HCT116 (cell line): ENCODE results near the gene BCDIN3D. TPM values are rescaled to one million over a fixed set of nuclear protein-coding genes. Genes with fewer than 3 reads are reported as not detected.

Source experiments
- ATAC-seq: fragments of 200-7000 bp; cut with Tn5 transposase; 2 replicates; pipeline ENCODE4 v1.9.1; 2020; ENCODE audit warnings: mild to moderate bottlenecking, moderate library complexity
- BruUV-seq: library from RNA; stranded (reverse); fragments of 400-500 nt; replicated peaks from 2 replicates; lab custom pipeline; 2021; lab: Mats Ljungman, UMichigan
- CTCF ChIA-PET: fragments of 300-600 bp; sonication (Branson Sonifier 250); formaldehyde crosslinking; loops from one replicate; lab custom pipeline; 2021; ENCODE audit warnings: antibody characterized with exemption; lab: Charles Lee
- POLR2A ChIA-PET: fragments of 300-600, 350-600 bp; sonication (Branson Sonifier 250); formaldehyde crosslinking; loops from one replicate; lab custom pipeline; 2021; ENCODE audit warnings: antibody characterized with exemption; lab: Charles Lee
- RAD21 ChIA-PET, 2 experiments: fragments of 300-600 bp; sonication (Branson Sonifier 250); formaldehyde crosslinking; loops; one replicate each; lab custom pipeline; 2023; ENCODE audit warnings: low total read pairs in 2 of 2; ENCODE audit not compliant: uncharacterized antibody in 2 of 2, unreplicated experiment in 2 of 2, low non-redundant PET in 1 of 2; lab: Charles Lee
- DNase-seq: peaks from one replicate; pipeline ENCODE4 v3.0.0-alpha.2; 2010; ENCODE audit warnings: low read depth, low spot score
- H2AFZ ChIP-seq: fragments of 200-600 bp; shearing (Covaris generic), sonication (generic); 2 replicates; pipeline ENCODE4 v1.6.1; 2017; ENCODE audit warnings: low read depth, mixed run types, mixed read lengths, antibody characterized with exemption, low read length; ENCODE audit not compliant: poor library complexity, severe bottlenecking
- H3K27ac ChIP-seq: 2 replicates; pipeline ENCODE4 v1.5.1; 2012; ENCODE audit warnings: low read depth, low read length
- H3K27me3 ChIP-seq: fragments of 200-600 bp; sonication (generic); 2 replicates; pipeline ENCODE4 v1.6.1; 2016; ENCODE audit warnings: mixed run types, low read length, mixed read lengths; ENCODE audit not compliant: insufficient read depth
- H3K36me3 ChIP-seq, 2 experiments: fragments of 200-500 bp in 1 of 2; fragments of 200-600 bp in 1 of 2; sonication (Bioruptor generic) in 1 of 2; sonication (generic) in 1 of 2; 2 replicates each; pipeline versions ENCODE4 v1.5.1 to v1.6.1; 2014 to 2016; ENCODE audit warnings: low read length in 2 of 2, inconsistent platforms in 1 of 2, mixed read lengths in 1 of 2, mixed run types in 1 of 2; ENCODE audit not compliant: insufficient read depth in 2 of 2, control insufficient read depth in 1 of 2
- H3K4me1 ChIP-seq, 2 experiments: fragments of 200-600 bp in 1 of 2; sonication (generic) in 1 of 2; 2 replicates each; pipeline versions ENCODE4 v1.5.1 to v1.6.1; 2012 to 2017; ENCODE audit warnings: low read length in 2 of 2, inconsistent platforms in 1 of 2, mild to moderate bottlenecking in 1 of 2, mixed read lengths in 1 of 2, mixed run types in 1 of 2, moderate library complexity in 1 of 2; ENCODE audit not compliant: insufficient read depth in 2 of 2, control insufficient read depth in 1 of 2
- H3K4me2 ChIP-seq: fragments of 200-600 bp; sonication (generic); 2 replicates; pipeline ENCODE4 v1.6.1; 2017; ENCODE audit warnings: mixed run types, low read length, mixed read lengths
- H3K4me3 ChIP-seq, 2 experiments: fragments of 200-600 bp in 1 of 2; sonication (generic) in 1 of 2; replicated peaks in 1 of 2; 2 replicates each; pipeline ENCODE4 v1.5.1; 2011 to 2016; ENCODE audit warnings: low read length in 2 of 2, control low read depth in 1 of 2, low read depth in 1 of 2, mild to moderate bottlenecking in 1 of 2, mixed read lengths in 1 of 2, mixed run types in 1 of 2
- H3K79me2 ChIP-seq: fragments of 200-600 bp; sonication (generic); 2 replicates; pipeline ENCODE4 v1.6.1; 2017; ENCODE audit warnings: mild to moderate bottlenecking, mixed run types, low read length, moderate library complexity, mixed read lengths; ENCODE audit not compliant: insufficient read depth
- H3K9ac ChIP-seq: fragments of 200-600 bp; sonication (generic); 2 replicates; pipeline ENCODE4 v1.6.1; 2016; ENCODE audit warnings: low read length, mixed read lengths
- H3K9me2 ChIP-seq: fragments of 200-600 bp; sonication (generic), shearing (Covaris generic); 2 replicates; pipeline ENCODE4 v1.6.1; 2017; ENCODE audit warnings: mixed run types, mild to moderate bottlenecking, moderate library complexity; ENCODE audit not compliant: insufficient read depth
- H3K9me3 ChIP-seq, 2 experiments: fragments of 200-500 bp in 1 of 2; fragments of 200-600 bp in 1 of 2; sonication (Bioruptor generic) in 1 of 2; sonication (generic) in 1 of 2; 2 replicates each; pipeline ENCODE4 v1.6.1; 2014 to 2017; ENCODE audit warnings: low read length in 2 of 2, mixed read lengths in 2 of 2, inconsistent platforms in 1 of 2, low read depth in 1 of 2, mild to moderate bottlenecking in 1 of 2, mixed run types in 1 of 2, moderate library complexity in 1 of 2; ENCODE audit not compliant: control insufficient read depth in 1 of 2, insufficient read depth in 1 of 2
- H4K20me1 ChIP-seq: fragments of 200-600 bp; sonication (generic), shearing (Covaris generic); 2 replicates; pipeline ENCODE4 v1.6.1; 2017; ENCODE audit warnings: mixed run types, mild to moderate bottlenecking, moderate library complexity; ENCODE audit not compliant: insufficient read depth
- CBX3 ChIP-seq: IDR thresholded peaks from 2 replicates; pipeline ENCODE4 v1.6.1; 2012; ENCODE audit warnings: low read depth
- CEBPB ChIP-seq: IDR thresholded peaks from 2 replicates; pipeline ENCODE4 v1.6.1; 2012; ENCODE audit warnings: low read depth
- EZH2phosphoT487 ChIP-seq: fragments of 200-600 bp; IDR thresholded peaks from 2 replicates; pipeline ENCODE4 v1.6.1; 2018; ENCODE audit warnings: antibody characterized with exemption, borderline replicate concordance
- FOSL1 ChIP-seq: IDR thresholded peaks from 2 replicates; pipeline ENCODE4 v1.6.1; 2012; ENCODE audit warnings: low read depth
- MAX ChIP-seq: IDR thresholded peaks from 2 replicates; pipeline ENCODE4 v1.6.1; 2012
- POLR2A ChIP-seq: IDR thresholded peaks from 2 replicates; pipeline ENCODE4 v1.7.0; 2011; ENCODE audit warnings: borderline replicate concordance; ENCODE audit not compliant: insufficient read depth, insufficient read length; ENCODE audit errors: extremely low read depth
- POLR2AphosphoS5 ChIP-seq: IDR thresholded peaks from 2 replicates; pipeline ENCODE4 v1.6.1; 2011; ENCODE audit warnings: mild to moderate bottlenecking, low read depth, low read length, moderate library complexity
- RAD21 ChIP-seq: IDR thresholded peaks from 2 replicates; pipeline ENCODE4 v1.6.1; 2012; ENCODE audit warnings: low read depth, mild to moderate bottlenecking
- REST ChIP-seq: IDR thresholded peaks from 2 replicates; pipeline ENCODE4 v1.6.1; 2012; ENCODE audit warnings: low read depth
- SRF ChIP-seq: IDR thresholded peaks from 2 replicates; pipeline ENCODE4 v1.6.1; 2012; ENCODE audit warnings: low read depth
- ZBTB33 ChIP-seq: IDR thresholded peaks from 2 replicates; pipeline ENCODE4 v1.6.1; 2011; ENCODE audit warnings: mild to moderate bottlenecking, low read length, moderate library complexity; ENCODE audit not compliant: insufficient replicate concordance; ENCODE audit errors: extremely low read depth
- ZFX ChIP-seq: fragments of 450-650 bp; IDR thresholded peaks from 2 replicates; pipeline ENCODE4 v1.6.1; 2017
- ZNF274 ChIP-seq: fragments of 200-500 bp; sonication (Bioruptor generic); IDR thresholded peaks from 2 replicates; pipeline ENCODE4 v1.6.1; 2014; ENCODE audit warnings: mild to moderate bottlenecking, low read depth, low read length, inconsistent platforms
- intact Hi-C: fragments of 100-400 bp; cut with micrococcal nuclease; formaldehyde crosslinking; loops from 2 replicates; pipeline ENCODE4 v1.10.0; 2022
- total RNA-seq: library from RNA; stranded (reverse); gene quantifications from one replicate; pipeline ENCODE4 v1.2.1, GENCODE V29; 2021; ENCODE audit not compliant: unreplicated experiment

The BCDIN3D gene
- total RNA-seq, 1 experiment from 2014 or later, result 5.7 TPM

GRCh38 chr12:49792181-49792970, 50.5 kb downstream of the BCDIN3D start:
- Histone ChIP-seq H3K4me1 (no peaks in the 10 kb centered on the region), H4K20me1 (no peaks in the 10 kb centered on the region), H3K9me3 (no peaks in the 10 kb centered on the region), H3K27me3 (no peaks in the 10 kb centered on the region), H2AFZ (no peak overlapping the region), H3K27ac (no peak overlapping the region), H3K79me2 (no peaks in the 10 kb centered on the region), H3K9me2 (no peaks in the 10 kb centered on the region), H3K4me2 (no peak overlapping the region), H3K36me3 (no peaks in the 10 kb centered on the region; a peak in 1 of 4 replicates), H3K4me3 (no peak overlapping the region), H3K9ac (no peak overlapping the region)
- ATAC-seq, result no peak
- BruUV-seq, result no TSS peak
- RAD21 ChIA-PET, result no interaction called here
- CTCF ChIA-PET, result interaction anchor here (1.2 kb wide), 1 partner anchor 14 kb away, joined by 3 read pairs; no protein-coding TSS in a partner anchor
- TF ChIP-seq CBX3 (no peak), RAD21 (no peak), MAX (no peak), ZBTB33 (no peak), SRF (no peak), ZNF274 (no peak), ZFX (no peak), CEBPB (no peak), POLR2AphosphoS5 (no peak), FOSL1 (no peak), REST (no peak), POLR2A (no peak), EZH2phosphoT487 (no peak)
- no peak for DNase-seq
- POLR2A ChIA-PET, result no interaction called here
- intact Hi-C loops, result no loop called here
